ENCODE measurements around the gene BRD4.

DNA sequence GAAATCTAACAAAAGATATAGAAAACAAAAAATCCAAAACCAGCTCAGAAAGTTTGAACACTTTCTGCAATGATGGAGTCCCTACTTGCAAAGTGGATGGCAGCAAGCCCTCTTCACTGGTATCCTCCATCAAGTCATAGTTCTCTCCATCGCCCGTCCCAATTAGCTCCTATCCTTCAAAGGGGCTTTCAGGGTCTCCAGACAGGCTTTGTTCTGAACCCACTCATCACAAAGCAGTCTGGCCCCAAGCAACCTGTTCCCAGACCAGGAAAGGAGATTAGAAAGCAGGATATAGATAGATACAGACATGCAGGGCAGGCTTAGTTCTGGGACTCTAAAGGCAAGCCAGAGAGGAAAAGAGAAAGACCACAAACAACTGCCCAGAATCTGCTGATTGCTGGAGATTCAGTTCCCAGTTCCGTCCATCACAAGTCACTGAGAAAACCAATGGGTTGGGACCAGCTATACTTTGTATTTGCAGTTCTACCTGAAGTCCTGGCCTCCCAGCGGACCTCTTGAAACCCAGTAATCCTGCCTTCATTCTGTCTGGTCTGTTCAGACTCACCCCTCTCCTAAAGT is 52.9 kb downstream of the BRD4 start:
- TF ChIP-seq, protein P1, sequence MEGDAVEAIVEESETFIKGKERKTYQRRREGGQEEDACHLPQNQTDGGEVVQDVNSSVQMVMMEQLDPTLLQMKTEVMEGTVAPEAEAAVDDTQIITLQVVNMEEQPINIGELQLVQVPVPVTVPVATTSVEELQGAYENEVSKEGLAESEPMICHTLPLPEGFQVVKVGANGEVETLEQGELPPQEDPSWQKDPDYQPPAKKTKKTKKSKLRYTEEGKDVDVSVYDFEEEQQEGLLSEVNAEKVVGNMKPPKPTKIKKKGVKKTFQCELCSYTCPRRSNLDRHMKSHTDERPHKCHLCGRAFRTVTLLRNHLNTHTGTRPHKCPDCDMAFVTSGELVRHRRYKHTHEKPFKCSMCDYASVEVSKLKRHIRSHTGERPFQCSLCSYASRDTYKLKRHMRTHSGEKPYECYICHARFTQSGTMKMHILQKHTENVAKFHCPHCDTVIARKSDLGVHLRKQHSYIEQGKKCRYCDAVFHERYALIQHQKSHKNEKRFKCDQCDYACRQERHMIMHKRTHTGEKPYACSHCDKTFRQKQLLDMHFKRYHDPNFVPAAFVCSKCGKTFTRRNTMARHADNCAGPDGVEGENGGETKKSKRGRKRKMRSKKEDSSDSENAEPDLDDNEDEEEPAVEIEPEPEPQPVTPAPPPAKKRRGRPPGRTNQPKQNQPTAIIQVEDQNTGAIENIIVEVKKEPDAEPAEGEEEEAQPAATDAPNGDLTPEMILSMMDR (IDR thresholded peaks at IDR 0.05) = no peak
- TF ChIP-seq POLR2AphosphoS5 (IDR thresholded peaks at IDR 0.05) = no peak

All from upper lobe of left lung (tissue), 4 donors.